GM10266 (cell line): ENCODE measurements around the gene AANAT.

Source experiments
- DNase-seq: peaks from one replicate; pipeline ENCODE4 v3.0.0; 2012; ENCODE audit errors: extremely low spot score
- TF ChIP-seq, protein P1 (sequence below): IDR thresholded peaks from 2 replicates; pipeline ENCODE4 v1.5.1; 2012; ENCODE audit warnings: mild to moderate bottlenecking, low read depth; ENCODE audit not compliant: control insufficient read depth, insufficient read depth; ENCODE audit errors: missing control alignments

AANAT gene

DNA sequence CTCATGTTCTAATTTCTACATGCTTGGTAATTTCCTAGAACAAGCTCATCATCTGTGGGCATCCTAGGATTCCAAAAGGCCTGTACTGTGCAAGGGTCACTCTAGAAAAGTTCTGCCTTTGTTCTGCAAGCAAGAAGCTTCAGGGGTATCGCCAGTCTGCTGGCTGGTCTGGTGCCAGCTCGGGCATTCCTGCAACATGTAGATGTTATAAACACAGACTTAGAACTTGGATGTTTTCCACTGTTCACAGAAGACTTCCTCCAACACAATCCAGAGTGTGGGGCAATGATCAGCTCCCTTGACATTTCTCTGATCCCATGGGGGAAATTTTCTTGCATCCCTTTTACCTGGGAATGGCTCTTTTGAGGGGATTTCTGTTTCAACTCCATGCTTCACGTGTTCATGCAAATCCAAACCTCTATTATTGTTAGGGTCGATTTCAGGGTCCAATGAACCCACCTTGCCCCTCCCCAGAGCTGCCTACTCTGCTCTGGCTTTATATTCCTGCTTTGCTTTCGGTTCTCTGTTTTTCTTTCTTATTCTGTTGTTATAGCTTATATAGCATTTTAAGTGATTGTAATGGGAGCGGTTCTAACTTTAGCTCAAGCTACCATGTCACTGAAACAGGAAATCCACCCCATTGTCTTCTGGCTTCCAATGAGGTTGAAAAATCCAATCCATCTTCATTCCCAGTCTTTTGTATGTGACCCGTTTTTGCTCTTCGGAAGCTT, 39.7 kb upstream of the AANAT start:
- no peak for DNase-seq
- TF ChIP-seq, protein P1, sequence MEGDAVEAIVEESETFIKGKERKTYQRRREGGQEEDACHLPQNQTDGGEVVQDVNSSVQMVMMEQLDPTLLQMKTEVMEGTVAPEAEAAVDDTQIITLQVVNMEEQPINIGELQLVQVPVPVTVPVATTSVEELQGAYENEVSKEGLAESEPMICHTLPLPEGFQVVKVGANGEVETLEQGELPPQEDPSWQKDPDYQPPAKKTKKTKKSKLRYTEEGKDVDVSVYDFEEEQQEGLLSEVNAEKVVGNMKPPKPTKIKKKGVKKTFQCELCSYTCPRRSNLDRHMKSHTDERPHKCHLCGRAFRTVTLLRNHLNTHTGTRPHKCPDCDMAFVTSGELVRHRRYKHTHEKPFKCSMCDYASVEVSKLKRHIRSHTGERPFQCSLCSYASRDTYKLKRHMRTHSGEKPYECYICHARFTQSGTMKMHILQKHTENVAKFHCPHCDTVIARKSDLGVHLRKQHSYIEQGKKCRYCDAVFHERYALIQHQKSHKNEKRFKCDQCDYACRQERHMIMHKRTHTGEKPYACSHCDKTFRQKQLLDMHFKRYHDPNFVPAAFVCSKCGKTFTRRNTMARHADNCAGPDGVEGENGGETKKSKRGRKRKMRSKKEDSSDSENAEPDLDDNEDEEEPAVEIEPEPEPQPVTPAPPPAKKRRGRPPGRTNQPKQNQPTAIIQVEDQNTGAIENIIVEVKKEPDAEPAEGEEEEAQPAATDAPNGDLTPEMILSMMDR, result no peak

DNA sequence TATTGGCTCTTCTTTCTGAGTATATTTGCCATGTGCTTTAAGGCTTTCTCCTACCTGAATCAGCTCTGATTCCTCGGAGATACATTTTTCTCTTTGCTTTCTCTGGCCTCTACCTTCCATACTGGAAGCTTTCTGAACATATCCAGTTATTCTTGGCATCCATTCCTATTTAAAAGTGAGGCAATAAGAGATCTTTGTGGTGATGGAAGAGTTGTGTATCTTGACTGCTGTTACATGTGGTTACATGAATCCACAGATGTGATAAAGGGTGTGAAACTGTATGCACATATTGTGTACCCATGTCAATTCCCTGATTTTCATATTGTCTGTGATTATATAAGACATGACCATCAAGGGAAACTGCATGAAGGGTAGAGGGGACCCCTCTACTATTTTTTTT, 38.9 kb upstream of the AANAT start:
- DNase-seq, result no peak
- TF ChIP-seq, protein P1, result no peak

DNA sequence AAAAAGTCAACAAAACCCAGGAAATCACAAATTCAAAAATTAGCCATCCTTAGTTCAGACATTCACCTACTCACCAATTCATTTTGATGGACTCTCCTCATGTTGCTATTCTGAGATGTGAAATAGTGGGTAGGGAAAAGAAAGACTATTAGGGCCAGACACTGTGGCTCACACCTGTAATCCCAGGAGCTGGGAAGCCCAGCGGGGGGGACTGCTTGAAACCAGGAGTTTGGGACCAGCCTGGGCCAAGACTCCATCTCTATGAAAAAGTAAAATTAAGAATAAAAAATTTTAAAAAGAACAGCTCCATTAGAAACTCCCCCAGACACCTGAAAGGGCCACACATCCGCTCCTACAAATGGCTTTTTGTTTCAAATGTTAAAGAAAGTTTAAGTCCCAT, 35.9 kb upstream of the AANAT start:
- no peak for DNase-seq
- TF ChIP-seq, protein P1, result no peak

DNA sequence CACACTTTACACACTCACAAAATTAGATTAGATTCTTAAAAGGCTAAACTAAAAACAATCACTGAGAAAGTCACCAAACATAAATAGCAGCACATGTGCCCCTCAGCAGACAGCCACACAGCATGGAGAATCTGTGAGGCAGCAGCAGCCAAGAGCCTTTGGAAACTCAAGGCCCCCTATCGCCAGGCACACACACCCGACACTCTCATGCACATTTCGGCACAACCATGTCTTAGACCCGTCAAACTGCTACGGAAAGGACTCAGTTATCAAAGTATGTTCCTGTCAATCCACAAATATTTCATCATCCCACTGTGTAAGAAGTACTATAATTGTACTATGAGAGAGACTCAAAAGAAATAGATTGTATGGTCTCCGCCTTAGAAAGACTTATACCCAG, 35.4 kb upstream of the AANAT start:
- no peak for DNase-seq
- TF ChIP-seq, protein P1, result no peak

DNA sequence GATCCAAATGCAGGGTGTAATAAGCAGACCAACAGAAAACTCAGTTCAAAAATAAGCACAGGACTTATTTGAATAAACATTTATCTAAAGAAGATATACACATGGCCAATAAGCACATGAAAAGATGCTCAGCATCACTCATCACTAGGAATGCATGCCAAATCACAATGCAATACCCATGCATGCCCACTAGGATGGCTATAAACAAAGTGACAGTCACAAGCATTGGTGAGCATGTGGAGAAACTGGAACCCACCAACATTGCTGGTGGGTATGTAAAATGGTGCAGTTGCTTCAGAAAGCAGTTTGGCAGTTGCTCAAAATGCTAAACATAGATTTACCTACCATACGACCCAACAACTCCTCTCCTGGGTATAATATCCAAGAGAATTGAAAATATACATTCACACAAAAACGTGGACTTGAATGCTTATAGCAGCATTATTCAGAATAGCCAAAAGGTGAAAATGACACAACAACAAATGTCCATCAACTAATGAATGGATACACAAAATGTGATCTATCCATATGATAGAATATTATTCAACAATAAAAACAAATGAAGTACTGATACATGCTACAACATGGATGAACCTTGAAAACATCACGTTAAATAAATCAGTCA, 34.6 kb upstream of the AANAT start:
- TF ChIP-seq, protein P1, result no peak
- no peak for DNase-seq

DNA sequence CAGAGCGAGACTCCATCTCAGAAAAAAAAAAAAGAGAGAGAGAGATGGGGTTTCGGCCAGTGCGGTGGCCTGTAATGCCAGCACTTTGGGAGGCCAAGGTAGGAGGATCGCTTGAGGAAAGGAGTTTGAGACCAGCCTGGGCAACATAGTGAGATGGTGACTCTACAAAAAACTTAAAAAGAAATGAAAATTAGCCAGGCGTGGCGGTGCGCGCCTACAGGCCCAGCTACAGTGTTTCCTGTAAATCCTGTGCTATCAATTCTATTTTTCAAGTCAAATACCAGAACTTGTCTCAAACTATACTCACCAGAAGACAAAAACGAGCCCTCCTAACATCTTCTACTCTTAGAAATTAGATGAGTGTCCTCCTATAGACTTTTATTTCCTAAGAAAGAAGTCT, 33.7 kb upstream of the AANAT start:
- TF ChIP-seq, protein P1, result no peak
- DNase-seq, result no peak

DNA sequence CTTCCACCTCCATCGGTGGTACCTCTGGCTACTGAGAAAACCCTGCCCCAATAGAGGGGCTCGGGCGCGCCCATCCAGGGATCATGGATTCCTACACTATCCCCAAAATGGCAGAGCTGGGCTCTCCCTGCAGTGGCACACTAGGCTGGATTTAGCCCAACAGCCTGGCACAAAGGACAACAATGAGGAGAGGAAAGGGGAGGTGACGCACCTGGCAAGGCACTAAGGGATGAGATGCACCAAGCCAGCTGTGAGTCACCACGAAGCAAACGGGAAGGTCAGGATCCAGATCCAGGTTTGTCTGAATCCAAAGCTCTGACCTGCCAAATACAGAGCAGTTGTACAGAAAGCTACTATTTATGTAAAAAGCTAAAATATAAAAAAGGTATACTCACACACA, 32.5 kb upstream of the AANAT start:
- no peak for DNase-seq
- TF ChIP-seq, protein P1, result no peak
